Fibroblast of mammary gland (primary cell): ENCODE results near the gene TMEM192.
"Not testable (repeated sequence)": the region's sequence is repeated elsewhere in the genome, so short reads cannot be mapped to it uniquely, and the experiment has no call there.

Experiments used
- DNase-seq: peaks from one replicate; pipeline ENCODE4 v3.0.0-alpha.2; 2010; ENCODE audit warnings: low read depth
- H3K4me3 ChIP-seq: 2 replicates; pipeline ENCODE4 v1.5.1; 2011; ENCODE audit warnings: low read depth, mild to moderate bottlenecking, low read length, moderate library complexity; ENCODE audit not compliant: control insufficient read depth
- CTCF ChIP-seq: conservative IDR thresholded peaks from 2 replicates; pipeline ENCODE4 v1.5.1; 2011; ENCODE audit warnings: low read depth, low read length, inconsistent platforms; ENCODE audit not compliant: control insufficient read depth, insufficient read depth

TMEM192 gene

DNA sequence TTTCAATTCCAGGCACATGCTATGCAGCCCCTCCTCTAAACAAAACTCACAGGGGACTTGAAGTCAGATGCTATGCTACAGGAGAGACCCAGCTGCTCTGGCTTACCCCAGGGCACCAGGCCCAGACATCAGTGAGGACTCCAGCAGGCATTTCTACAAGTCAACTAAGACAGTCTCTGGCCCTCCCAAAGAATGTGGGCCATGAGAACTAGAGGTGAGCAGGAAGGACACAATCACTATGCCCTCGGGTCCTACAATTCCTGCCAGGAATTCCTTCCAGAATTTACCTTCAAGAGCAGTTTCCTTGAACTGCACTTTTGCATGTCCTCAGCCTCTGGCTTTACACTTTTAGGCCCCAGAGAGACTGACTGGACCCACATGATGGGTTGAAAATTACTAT, 17.4 kb downstream of the TMEM192 start:
- TF ChIP-seq CTCF: no peak
- DNase-seq: no peak
- no peak overlapping the region for H3K4me3 ChIP-seq

- H3K4me3 ChIP-seq: no peak overlapping the region
- DNase-seq: no peak
- TF ChIP-seq CTCF: no peak
These were observed 17.8 kb downstream of the TMEM192 start for GRCh38 chr4:165094873-165095272.

DNA sequence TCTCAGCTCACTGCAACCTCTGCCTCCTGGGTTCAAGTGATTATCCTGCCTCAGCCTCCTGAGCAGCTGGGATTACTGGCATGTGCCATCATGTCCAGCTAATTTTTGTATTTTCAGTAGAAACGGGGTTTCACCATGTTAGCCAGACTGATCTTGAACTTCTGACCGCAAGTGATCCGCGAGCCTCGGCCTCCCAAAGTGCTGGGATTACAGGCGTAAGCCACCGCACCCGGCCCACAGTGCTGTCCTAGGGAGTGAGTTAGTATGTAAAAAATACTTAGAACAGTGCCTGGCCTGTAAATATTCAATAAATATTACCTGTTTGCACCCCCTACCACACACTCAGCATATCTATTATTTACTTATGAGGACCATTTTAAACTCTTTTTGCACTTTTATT, 20.5 kb downstream of the TMEM192 start:
- H3K4me3 ChIP-seq, DNase-seq: not testable (repeated sequence)

DNA sequence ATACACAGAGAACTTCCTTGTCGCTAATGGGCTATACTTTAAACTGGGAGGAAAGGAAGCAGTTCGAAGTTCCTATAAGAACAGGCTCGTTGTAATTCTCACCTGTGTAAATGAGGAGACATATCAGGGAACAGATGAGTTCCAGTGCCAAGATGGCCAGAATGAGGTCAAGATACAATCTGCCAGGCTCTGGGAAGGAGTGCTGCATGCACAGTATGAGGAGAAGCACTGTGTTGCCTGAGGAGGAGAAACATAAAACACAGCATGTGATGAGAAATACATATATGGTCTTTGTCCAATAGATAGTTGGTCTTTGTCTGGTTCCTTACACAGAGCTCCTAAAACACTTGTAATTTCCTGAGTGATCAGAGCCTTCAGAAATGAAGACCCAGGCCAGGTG, 24.3 kb downstream of the TMEM192 start:
- no peak overlapping the region for H3K4me3 ChIP-seq
- TF ChIP-seq CTCF: no peak
- DNase-seq: no peak

GRCh38 chr4:165085946-165086345, 26.7 kb downstream of the TMEM192 start:
- DNase-seq: no peak
- TF ChIP-seq CTCF: no peak
- no peak overlapping the region for H3K4me3 ChIP-seq

- not testable (repeated sequence) for H3K4me3 ChIP-seq, DNase-seq
These were observed 27.9 kb downstream of the TMEM192 start for GRCh38 chr4:165084787-165085186.

DNA sequence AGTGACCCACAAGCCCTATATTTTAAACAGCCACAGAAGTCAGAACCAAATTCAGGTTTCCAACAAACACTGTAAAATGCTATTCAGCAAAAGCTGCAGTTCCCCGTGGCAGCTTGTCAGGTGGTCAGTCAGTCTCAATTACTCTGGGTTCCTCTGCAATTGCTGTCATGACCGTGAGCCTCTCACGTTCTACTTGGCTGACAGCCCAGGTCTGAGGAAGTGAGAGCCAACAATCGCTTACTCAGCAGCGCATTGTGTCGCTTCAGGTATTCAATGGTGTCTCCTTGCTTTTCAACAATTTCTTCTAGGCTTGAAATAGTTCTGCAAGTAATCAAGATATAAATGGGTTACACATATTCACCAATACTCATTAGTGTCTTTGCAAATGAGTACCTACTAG, 33.2 kb downstream of the TMEM192 start:
- TF ChIP-seq CTCF: no peak
- DNase-seq: peak; percentile 45
- H3K4me3 ChIP-seq: no peak overlapping the region

DNA sequence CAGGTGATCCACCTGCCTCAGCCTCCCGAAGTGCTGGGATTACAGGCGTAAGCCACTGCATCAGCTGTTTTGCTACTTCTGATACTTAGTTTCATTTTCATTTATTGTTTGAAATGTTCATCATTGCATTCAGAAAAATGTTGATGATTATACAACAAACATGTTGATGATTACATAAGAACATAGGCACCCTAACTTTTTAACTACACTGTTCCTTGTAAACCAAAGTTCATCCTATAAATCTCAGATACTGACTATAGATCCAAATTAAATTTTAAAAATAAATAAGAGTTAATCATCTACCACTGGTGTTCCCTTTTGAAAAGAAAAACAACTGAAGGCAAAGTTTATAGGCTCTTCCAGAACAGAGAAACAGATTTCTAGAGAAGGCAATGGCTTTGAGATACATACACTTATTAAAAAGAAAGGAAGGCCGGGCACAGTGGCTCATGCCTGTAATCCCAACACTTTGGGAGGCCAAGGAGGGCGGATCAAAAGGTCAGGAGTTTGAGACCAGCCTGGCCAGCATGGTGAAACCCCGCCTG, 35.6 kb downstream of the TMEM192 start:
- TF ChIP-seq CTCF: no peak
- no peak for DNase-seq
- H3K4me3 ChIP-seq: no peak overlapping the region

GRCh38 chr4:165073346-165073745, 39.3 kb downstream of the TMEM192 start:
- not testable (repeated sequence) for DNase-seq, H3K4me3 ChIP-seq
